HG02588 (cell line): ENCODE results near the gene DPF3.

Source experiments
- ATAC-seq: cut with Tn5 transposase; IDR thresholded peaks from one replicate; pipeline ENCODE4 v1.9.1; 2021; ENCODE audit warnings: mild to moderate bottlenecking, moderate library complexity; ENCODE audit not compliant: unreplicated experiment

The DPF3 gene

GRCh38 chr14:72845196-72845595, 48.7 kb downstream of the DPF3 start:
- ATAC-seq = no peak

- no peak for ATAC-seq
Measured at GRCh38 chr14:72844524-72844923, 49.4 kb downstream of the DPF3 start.

- ATAC-seq = no peak
Measured at GRCh38 chr14:72839753-72840607, 53.9 kb downstream of the DPF3 start.

DNA sequence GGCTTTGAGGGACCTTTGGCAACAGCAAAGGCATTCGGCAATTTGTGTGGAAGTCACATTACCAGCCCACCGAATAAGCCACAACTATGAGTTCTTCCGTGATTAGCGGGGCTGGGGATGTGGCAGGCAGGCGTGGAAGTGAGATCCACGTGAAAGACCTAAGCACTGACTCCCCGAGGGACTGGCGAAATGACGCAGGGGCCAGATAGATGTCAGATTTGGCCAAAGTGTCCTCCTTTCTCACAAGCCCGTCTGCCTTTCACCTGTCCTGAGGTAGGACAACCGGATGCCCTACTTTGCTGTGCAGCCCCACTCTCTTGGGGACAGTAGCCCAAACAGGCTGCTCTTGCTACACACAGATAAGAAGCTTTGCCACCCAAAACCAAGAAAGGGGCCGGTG, 54.5 kb downstream of the DPF3 start:
- ATAC-seq = no peak

GRCh38 chr14:72836085-72836484, 57.8 kb downstream of the DPF3 start:
- ATAC-seq = no peak

- no peak for ATAC-seq
Measured at GRCh38 chr14:72833174-72833573, 60.7 kb downstream of the DPF3 start.

- no peak for ATAC-seq
Measured at GRCh38 chr14:72830786-72831594, 62.9 kb downstream of the DPF3 start.

DNA sequence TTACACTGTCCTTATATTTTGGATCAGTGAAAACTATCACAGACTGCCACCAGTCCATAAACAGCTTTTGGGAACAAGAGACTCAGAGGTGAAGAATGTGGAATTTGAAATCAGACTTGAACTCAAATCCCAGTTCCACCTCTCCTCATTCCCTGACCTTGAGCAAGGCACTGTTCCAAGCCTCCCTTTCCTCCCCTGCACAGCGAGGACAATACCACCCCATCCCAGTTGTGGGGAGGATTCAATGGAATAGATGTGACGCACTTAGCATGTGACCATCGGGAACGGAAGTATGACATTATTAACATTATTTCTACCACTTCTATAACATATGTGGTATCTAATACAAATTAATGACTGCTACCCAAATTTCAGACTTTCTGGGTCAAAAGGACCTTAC, 63.5 kb downstream of the DPF3 start:
- no peak for ATAC-seq

GRCh38 chr14:72828604-72829003, 65.3 kb downstream of the DPF3 start:
- no peak for ATAC-seq

DNA sequence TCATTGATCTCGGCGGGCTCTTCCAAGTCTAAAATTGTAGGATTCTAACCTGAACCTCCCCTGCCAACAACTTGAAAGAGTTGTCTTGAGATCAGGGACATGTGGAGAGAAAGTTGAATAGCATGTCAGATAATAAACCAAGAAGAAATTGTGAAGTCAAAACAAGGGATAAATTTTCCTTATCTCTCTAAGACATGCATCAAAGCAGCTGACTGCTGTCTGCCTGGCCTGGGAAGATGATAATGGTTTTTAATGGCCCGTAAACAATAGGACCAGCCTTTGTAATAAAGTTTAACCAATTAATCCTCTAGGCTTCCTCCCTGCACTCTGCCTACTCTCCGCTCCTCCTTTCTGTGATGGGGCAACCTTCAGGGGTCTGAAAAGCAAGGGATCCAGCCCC, 67.9 kb downstream of the DPF3 start:
- ATAC-seq = no peak

GRCh38 chr14:72825486-72825885, 68.4 kb downstream of the DPF3 start:
- no peak for ATAC-seq

DNA sequence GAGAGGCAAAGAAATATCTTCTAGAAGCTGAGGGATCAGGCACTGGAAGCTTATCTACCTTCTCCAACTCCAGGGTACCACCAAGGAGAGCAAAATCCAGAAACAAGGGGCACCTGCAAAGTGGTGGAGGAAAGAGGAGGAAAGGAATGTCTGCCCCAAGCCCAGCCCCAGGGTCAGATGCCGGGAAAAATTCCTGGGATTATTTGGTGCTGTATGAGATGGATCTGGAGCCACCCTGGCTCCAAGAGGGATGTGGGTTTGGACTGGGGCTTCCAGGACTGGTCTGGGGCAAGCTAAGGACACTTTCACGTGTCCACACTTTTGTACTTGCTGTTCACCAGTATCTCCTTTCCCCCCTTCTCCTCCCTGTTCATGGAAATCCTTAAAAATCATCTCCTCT, 69.8 kb downstream of the DPF3 start:
- ATAC-seq = no peak

GRCh38 chr14:72822946-72823611, 70.8 kb downstream of the DPF3 start:
- ATAC-seq = no peak

GRCh38 chr14:72818998-72819397, 74.9 kb downstream of the DPF3 start:
- no peak for ATAC-seq

GRCh38 chr14:72816287-72816686, 77.6 kb downstream of the DPF3 start:
- ATAC-seq = no peak

DNA sequence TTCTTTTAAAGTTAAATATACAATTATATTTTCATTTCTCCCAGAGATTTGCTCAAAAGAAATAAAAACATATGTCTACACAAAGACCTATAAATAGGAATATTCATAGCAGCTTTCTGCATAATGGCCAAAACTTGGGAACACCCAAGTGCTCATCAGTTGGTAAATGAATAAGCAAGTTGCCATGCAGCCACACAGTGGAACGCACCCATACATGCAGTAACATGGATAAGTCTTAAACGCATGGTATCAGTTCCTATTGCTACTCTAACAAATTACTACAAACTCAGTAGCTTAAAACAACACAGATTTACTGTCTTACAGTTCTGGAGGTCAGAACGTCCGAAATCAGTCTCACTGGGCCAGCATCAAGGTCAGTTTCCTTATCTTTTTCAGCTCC, 78.5 kb downstream of the DPF3 start:
- ATAC-seq = no peak

- no peak for ATAC-seq
Measured at GRCh38 chr14:72812292-72812851, 81.5 kb downstream of the DPF3 start.

GRCh38 chr14:72810201-72810600, 83.7 kb downstream of the DPF3 start:
- ATAC-seq = no peak

DNA sequence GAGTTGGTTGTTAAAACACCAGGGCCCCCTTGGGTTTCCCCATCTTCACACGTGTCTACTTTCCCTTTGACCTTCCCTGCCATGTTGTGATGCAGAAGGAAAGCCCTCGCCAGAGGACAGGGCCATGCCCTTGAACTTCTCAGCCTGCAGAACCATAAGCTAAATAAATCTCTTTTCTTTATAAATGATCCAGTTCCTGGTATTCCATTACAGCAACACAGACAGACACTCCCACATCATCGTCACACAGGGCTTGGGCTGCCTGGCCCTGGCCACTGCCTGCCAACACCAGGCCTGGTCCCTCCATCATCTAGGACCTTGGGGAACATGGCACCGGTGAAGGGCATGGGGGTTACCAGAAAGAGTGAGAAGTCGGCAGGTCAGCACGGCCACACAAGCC, 84.8 kb downstream of the DPF3 start:
- ATAC-seq = no peak

DNA sequence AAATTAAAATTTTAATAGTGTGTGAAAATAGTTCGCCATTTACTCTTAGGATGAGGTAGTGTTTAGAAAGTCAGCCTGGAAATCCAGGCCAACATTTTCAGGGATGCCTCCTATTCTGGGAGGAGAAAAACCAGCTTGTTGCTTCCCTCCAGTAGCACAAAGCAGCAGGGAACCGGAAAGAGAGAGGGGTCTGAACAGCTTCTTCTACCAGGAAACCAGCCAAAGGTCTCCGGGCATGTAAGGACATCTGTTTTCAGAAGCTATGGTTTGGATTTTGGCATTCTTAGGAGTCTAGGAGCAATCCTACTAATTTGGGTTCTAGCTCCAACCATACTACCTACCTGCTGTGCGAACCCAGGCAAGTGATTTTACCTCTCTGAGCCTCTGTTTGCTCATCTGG, 85.3 kb downstream of the DPF3 start:
- ATAC-seq = no peak

GRCh38 chr14:72802588-72802946, 91.3 kb downstream of the DPF3 start:
- ATAC-seq = no peak
